Activated CD8-positive, alpha-beta memory T cell treated with anti-CD3 and anti-CD28 coated beads, Interleukin-2, amount 50 U/mL, for 24 hours (primary cell): ENCODE measurements around the gene GJC2.
"Not testable (repeated sequence)": the region's sequence is repeated elsewhere in the genome, so short reads cannot be mapped to it uniquely, and the experiment has no call there.

Experiments used
- DNase-seq: peaks from one replicate; pipeline ENCODE4 v3.0.0-alpha.2; 2020; ENCODE audit errors: extremely low read depth

Gene GJC2

GRCh38 chr1:228173528-228174481 lies 24.1 kb downstream of the GJC2 start:
- not testable (repeated sequence) for DNase-seq

- no peak for DNase-seq
Observed at GRCh38 chr1:228174482-228175315, 25.0 kb downstream of the GJC2 start.

GRCh38 chr1:228175316-228176023 lies 25.7 kb downstream of the GJC2 start:
- DNase-seq, result no peak

- DNase-seq, result no peak
Observed at GRCh38 chr1:228176024-228176395, 26.3 kb downstream of the GJC2 start.

GRCh38 chr1:228176461-228177182 lies 26.9 kb downstream of the GJC2 start:
- DNase-seq, result no peak

GRCh38 chr1:228177183-228177475 lies 27.4 kb downstream of the GJC2 start:
- DNase-seq, result no peak

- no peak for DNase-seq
Observed at GRCh38 chr1:228177721-228178710, 28.3 kb downstream of the GJC2 start.

- no peak for DNase-seq
Observed at GRCh38 chr1:228178737-228179684, 29.3 kb downstream of the GJC2 start.

- DNase-seq, result no peak
Observed at GRCh38 chr1:228180271-228180958, 30.7 kb downstream of the GJC2 start.

- no peak for DNase-seq
Observed at GRCh38 chr1:228180959-228181644, 31.4 kb downstream of the GJC2 start.

- no peak for DNase-seq
Observed at GRCh38 chr1:228181645-228182034, 31.9 kb downstream of the GJC2 start.

- DNase-seq, result no peak
Observed at GRCh38 chr1:228182296-228183030, 32.7 kb downstream of the GJC2 start.

GRCh38 chr1:228184152-228184551 lies 34.4 kb downstream of the GJC2 start:
- DNase-seq, result no peak

GRCh38 chr1:228185641-228185965 lies 35.9 kb downstream of the GJC2 start:
- no peak for DNase-seq

- not testable (repeated sequence) for DNase-seq
Observed at GRCh38 chr1:228188249-228188648, 38.5 kb downstream of the GJC2 start.

- DNase-seq, result no peak
Observed at GRCh38 chr1:228190182-228190581, 40.5 kb downstream of the GJC2 start.

GRCh38 chr1:228190778-228191177 lies 41.0 kb downstream of the GJC2 start:
- no peak for DNase-seq
